HG02852 (cell line): ENCODE data around the gene USH2A.
A peak's percentile ranks its signal among the peaks of the same experiment; 100 is the strongest.
"Not testable (repeated sequence)": the region's sequence is repeated elsewhere in the genome, so short reads cannot be mapped to it uniquely, and the experiment has no call there.

ENCODE experiments used
- ATAC-seq: cut with Tn5 transposase; IDR thresholded peaks from one replicate; pipeline ENCODE4 v1.9.1; 2021; ENCODE audit warnings: mild to moderate bottlenecking, moderate library complexity; ENCODE audit not compliant: unreplicated experiment

USH2A gene

DNA sequence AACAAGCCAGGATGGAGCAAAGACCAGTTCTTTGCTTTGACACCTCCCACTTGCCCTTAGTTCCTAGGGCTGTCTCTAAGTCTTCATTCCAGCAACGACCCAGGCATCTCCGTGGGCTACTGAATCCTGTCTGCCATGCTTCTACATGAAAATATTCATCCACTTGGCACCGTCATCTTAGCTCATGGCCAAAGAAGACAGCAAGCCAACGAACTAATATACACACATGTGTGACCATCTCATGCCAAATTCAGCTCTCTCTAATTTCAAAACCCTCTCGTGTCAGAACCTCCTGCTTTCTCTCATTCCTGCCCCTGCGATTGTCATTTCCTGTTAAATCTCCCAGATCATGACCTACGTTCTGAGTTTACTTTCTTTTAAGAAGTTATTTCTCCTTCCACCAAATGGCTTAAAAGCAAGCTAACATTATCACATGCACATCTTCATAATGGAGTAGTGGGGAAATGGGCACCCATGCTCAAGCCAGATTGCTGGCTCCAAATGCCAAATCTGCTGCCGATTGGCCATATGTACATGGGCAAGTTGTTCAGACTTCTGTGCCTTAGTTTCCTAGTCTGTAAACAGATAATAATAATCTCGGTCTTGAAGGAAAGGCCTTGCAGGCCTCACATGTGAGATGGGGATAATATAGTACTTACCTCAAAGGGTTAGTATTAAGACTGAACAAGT, 373.4 kb downstream of the USH2A start:
- ATAC-seq, result no peak

DNA sequence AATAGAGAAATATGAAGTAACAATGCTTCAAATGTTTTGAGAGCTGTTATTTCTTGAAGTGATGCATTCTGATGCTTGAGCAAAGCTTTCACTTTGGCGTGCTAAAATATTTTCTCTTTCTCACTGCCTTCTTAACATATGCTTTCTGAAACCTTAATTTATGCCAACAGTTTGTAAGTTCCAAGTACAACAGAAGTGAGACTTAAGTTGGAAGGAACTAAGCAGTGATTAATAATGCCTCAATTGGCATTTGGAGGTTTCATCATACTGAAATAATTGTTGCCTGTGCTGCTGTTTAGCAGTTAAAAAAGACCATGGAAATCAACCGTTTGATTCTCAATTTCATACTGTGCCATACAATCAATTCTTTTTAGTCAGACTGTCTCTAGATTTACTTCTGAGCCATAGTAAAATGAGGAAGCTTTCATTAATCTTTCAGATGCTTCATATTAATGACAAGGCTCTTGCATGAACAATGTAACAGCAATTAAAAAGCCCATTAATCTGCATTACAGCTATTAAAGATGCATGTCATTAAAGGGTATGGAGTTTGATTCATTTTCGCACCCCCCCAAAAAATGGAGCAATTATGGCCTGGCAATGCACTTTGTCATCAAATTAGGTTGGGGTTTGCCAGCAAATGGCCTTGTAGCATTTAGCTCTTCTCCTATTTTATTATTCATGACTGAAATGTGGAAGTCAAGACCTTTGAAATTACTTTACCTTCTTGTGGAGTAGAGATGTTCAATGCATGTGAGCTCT, 375.3 kb downstream of the USH2A start:
- ATAC-seq, result no peak

DNA sequence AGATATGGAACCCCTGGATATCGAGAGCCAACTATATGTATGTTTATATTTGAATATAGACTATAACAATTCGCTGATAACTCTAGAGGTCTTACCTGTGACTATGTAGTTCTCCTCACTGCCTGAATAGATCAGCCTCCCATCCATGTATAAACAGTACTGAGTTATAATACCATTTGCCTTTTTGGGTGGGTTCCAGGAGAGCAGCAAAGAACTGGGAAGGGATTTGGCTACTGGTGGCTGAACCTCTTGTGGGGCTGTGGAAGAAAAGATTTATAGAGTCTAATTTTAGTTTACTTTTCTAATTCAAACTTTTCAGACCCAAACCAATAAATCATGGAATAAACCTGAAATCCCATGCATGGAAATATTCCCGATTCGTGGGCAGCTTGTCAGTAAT, 376.9 kb downstream of the USH2A start:
- no peak for ATAC-seq

DNA sequence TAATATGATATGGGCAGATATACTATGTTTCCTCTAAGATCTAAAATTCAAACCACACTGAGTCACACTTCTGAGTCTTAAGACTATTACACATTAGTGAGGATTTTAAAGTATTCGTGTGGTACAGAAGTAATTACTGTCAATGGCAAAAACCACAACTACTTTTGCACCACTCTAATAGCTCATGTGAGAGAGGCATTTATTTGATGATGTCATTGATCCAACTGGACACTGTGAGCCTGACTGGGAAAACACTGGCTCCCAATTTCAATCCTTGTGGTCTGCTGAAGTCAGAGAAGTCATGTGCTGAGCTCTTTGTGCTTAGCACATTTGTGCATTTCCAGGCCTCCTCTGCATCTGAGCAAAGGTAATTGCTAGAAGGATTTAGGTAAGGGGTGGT, 377.8 kb downstream of the USH2A start:
- ATAC-seq, result no peak

DNA sequence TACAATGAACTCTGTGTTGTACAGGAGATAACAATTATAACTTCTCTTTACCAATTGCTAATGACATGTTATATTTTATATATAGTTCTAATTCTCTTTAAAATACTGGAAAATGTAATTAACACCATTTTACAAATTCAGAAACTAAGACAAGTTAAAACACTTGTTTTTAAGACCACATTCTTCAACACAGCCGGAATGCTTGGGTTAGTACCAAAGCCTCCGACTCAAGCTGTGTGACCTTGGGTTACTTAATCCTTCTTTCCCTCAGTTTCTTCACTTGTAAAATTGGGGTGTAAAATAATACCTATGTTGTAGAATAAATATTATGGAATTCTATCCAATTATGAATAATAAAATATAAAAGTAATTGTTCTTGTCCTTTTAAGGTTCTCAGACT, 378.7 kb downstream of the USH2A start:
- no peak for ATAC-seq

DNA sequence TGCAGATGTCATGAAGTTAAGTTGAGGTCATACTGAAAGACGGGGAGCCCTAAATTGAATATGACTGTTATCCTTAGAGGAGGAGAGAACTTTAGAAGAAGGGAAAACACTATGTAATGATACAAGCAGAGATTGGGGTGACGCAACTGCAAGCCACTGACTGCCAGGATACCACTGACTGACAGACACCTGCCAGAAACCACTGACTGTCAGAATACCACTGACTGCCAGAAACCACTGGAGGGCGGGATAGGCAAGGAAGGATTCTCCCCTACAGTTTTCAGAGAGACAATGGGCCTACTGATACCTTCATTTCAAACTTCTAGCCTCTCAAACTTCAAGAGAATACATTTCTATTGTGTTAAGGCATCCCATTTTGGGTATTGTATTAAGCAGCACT, 388.7 kb downstream of the USH2A start:
- no peak for ATAC-seq

DNA sequence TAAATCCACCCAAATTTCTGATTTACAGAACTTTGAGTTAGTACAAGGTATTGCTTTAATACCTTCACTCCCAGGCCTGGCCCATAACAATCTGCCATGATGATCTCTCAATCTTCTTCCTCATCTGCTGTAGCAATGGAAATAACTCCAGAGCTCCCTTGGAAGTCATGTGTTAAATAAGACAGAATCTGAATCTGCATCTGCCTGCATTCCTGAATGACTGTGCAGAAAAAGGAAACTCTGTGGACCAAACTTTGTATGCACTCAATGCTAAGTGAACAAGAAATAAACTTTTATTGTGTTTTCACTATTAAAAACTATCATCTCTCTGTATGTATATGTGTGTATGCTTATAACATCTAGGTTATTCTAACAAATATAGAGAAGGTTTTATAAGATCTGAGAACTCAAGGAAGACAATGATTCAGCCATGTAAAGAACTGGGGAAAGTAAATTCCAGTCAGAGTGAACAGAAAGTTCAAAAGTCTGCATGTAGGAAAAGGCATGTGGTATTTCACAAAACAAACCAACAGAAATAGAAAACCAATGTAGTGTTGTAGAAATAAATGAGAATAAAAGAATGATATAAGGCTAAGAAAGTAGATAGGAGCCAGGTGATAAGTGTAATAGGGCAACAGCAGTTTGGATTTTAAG, 390.2 kb downstream of the USH2A start:
- ATAC-seq, result no peak

DNA sequence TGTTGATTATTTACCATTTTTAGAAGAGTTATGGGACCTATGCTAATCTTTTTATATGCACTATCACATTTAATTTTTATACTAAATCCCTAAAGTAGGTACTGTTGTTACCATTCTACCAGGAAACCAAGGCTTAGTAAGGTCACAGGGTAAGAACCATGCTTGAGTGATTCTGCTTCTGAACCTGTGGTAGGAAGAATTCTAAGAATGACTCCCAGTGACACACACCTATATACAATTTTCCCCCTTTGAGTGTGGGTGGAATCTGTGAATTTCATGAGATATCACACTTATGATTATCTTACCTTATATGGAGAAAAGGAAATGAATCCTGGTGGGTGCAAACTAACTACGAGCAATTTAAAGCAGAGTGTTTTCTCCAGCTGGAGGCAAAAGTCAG, 391.0 kb downstream of the USH2A start:
- ATAC-seq, result peak; percentile 41

DNA sequence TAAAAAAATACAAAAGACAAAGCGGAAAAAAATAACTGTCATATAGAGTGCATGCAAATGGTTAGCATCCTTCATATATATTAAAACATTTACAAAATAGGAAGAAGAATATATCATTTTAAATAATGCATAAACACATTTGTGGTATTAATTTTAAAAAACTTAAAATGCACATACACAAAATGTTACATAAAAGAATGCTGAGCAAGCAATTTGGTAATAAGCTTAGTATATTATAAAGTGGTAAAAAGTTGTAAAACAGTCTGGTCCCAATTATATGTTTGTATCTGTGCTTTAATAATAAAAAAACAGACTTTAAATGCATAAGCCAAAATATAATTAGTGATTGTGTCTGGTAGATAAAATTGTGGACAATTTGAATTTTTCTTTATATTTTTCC, 394.6 kb downstream of the USH2A start:
- ATAC-seq, result no peak

GRCh38 chr1:216024546-216024945, 398.7 kb downstream of the USH2A start:
- no peak for ATAC-seq

- ATAC-seq, result no peak
Measured at GRCh38 chr1:216020743-216021345, 402.4 kb downstream of the USH2A start.

GRCh38 chr1:216015116-216015515, 408.1 kb downstream of the USH2A start:
- ATAC-seq, result no peak

GRCh38 chr1:216014086-216014485, 409.2 kb downstream of the USH2A start:
- ATAC-seq, result no peak

DNA sequence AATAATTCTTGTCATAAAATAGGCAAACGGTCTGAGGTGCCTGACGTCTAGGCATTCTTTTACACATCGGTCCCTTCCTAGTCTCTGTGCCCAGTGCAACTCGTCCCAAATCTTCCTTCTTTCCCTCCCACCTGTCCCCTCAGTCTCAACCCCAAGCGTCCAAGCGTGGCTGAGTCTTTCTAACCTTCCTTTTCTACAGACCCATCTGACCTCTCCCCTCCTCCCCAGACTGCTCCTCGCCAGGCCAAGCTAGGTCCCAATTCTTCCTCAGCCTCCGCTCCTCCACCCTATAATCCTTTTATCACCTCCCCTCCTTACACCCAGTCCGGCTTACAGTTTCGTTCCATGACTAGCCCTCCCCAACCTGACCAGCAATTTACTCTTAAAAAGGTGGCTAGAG, 413.8 kb downstream of the USH2A start:
- not testable (repeated sequence) for ATAC-seq

- ATAC-seq, result peak; percentile 100
Measured at GRCh38 chr1:216005916-216006315, 417.3 kb downstream of the USH2A start.

DNA sequence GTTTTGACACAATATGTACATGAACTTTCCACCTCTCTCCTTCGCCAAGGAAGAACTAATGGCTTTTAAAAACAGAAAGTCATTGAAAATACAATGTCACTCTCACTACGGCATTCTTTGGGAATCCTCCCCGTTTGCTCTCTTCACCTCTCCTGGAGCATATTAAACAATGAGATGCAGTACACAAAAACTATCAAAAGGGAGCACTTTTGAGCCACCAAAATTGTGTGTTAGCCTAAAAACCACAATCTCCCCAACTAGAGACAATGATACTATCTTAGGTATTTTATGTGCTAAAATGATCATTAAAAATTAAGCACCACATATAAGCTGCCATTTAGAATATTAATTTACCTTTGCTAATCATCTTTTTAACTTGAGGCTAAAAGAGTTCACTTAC, 430.6 kb downstream of the USH2A start:
- no peak for ATAC-seq

GRCh38 chr1:215987092-215987875, 436.0 kb downstream of the USH2A start:
- no peak for ATAC-seq

DNA sequence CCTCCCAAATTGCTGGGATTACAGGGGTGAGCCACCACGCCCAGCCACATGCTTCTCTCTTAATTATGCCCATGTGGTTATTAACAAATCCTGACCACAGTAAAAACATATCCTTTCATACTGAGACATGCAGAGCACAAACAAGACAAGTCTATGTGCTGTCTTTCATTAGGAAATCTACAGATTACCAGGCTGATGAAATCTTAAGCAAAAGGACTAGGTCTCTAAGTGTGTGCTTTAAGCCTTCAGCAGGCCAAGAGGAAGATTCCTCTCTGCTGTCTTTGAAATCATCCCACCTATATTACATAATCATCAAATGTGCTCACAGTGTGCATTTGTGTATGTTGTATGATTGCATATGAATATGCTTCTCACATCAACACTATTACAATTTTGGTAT, 436.8 kb downstream of the USH2A start:
- ATAC-seq, result no peak

- no peak for ATAC-seq
Measured at GRCh38 chr1:215983680-215984079, 439.6 kb downstream of the USH2A start.

DNA sequence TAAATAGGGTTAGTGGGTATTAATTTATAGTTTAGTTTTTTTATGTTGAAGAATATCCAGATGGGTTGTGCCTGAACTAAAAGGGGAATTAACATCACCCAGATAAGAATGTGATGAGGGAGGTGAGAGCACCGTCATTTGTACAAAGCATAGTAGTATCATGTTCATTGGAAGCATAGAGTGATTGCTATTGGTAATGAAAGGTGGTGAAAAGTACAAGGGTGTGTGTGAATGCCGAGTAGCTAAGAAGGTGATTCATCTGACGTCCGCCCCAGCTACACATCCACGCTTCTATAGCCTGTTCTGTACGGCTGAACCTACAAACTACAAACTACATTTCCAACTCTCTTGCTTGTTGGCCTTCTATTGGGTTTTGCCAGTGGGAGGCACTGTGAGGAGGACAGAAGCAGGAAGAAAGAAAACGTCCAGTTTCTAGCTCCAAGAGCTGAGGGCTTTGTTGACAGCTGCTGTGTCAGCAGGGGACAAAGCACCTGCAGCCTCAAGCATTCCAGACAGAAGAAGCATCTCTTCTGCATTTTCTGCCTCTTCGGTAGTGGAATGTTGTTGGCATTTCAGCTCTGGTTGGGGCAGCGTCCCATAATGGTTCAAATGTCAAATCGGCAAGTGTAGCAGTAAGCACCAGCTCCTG, 451.3 kb downstream of the USH2A start:
- ATAC-seq, result no peak
